ENCODE data around the gene MGRN1.

Gene MGRN1

DNA sequence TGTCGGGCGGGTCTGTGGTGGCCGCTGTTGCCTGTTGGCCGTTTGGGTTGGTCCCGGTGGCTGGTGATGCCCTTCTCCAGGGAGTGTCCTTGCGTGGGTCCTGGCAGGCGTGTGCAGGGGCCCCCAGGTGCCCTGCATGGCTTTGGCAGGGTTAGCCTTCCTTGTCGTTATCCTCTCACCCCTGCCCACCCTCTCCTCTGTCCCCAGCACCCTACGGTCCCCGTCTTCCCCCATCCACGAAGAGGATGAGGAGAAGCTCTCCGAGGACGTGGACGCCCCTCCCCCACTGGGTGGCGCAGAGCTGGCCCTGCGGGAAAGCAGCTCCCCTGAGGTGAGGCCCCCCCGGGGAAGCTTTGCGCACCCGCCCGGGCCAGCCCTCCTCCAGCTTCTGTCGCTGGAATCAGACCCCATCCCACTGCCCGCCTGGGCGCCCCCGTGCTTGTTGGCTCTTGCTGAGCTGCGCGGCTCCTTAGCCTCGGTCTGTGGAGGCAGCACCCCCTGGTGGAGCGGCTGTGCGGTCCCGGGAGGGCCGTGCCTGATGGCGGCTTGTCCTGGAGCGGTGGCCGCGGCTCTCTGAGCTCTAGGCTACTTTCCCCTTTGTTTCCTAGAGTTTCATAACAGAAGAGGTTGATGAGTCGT lies 58.1 kb downstream of the MGRN1 start:
- peak; percentile 42 for TF ChIP-seq CTCF (IDR thresholded peaks at IDR 0.05; ENCODE audit: low read depth, low read length, missing control alignments)
- no peak for DNase-seq (ENCODE audit: extremely low read depth, low read depth)
- H3K4me3 ChIP-seq (replicated peaks; ENCODE audit: low read depth, low read length) = no peak overlapping the region

DNA sequence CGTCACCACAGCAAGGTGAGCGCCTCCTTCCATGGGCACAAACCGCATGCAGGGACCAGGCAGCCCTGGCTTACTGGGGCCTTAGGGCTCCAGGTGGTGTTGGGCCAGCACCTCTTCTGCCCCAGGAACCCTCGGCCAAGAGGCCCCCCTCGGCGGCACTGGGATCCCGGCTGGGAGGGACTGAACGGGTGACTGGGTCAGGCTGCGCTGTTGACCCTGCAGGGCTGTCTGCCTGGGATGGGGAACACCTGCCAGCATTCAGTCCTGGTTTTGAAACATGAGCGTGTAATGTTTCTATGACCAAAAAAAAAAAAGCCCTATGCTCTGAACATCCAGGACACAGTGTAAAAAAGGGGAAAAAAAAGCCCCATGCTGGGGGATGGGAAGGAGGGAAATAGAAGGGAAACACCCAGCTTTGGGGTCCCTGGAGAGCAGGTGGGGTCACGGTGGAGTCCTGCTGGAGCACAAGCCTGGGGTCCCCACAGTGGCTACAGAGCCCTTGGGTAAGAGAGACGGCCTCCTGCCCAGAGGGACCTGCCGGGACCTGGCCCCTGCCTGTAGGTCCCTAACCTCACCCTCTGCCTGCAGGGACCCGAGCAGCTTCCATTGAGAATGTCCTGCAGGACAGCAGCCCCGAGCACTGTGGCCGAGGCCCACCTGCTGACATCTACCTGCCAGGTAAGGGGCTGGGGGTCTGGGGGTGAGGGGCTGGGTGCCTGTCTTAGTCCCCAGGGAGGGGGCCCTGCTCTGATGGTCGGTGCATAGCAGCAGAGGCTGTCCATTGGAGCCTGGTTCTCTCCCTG lies 58.8 kb downstream of the MGRN1 start:
- H3K4me3 ChIP-seq (replicated peaks; ENCODE audit: low read depth, low read length) = no peak overlapping the region
- no peak for TF ChIP-seq CTCF (IDR thresholded peaks at IDR 0.05; ENCODE audit: low read depth, low read length, missing control alignments)
- no peak for DNase-seq (ENCODE audit: extremely low read depth, low read depth)

GRCh38 chr16:4684058-4684715 lies 59.6 kb downstream of the MGRN1 start:
- no peak overlapping the region for H3K4me3 ChIP-seq (replicated peaks; ENCODE audit: low read depth, low read length)
- TF ChIP-seq CTCF (IDR thresholded peaks at IDR 0.05; ENCODE audit: low read depth, low read length, missing control alignments) = no peak
- no peak for DNase-seq (ENCODE audit: extremely low read depth, low read depth)

- no peak for DNase-seq (ENCODE audit: extremely low read depth, low read depth)
- no peak overlapping the region for H3K4me3 ChIP-seq (replicated peaks; ENCODE audit: low read depth, low read length)
- TF ChIP-seq CTCF (IDR thresholded peaks at IDR 0.05; ENCODE audit: low read depth, low read length, missing control alignments) = no peak
Measured at GRCh38 chr16:4684763-4685162, 60.1 kb downstream of the MGRN1 start.

DNA sequence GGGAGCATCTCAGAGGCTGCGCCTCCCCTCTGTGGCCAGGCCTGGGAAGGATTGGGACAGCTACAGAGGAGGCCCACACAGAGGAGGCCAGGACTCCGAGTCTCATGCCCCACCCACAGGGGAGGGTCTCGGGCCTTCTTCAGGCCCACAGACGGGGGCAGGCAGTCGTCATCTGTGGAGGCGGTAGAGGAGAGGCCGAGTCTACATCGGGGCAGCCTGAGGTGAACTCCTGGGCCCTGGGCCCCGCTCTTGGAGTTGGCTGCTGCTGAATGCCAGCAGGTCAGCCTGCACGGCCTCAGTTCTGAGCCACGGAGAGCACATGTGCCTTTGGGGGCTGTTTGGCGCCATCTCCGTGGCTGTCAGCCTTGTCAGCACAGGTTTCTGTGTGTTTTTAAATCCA lies 60.7 kb downstream of the MGRN1 start:
- no peak for DNase-seq (ENCODE audit: extremely low read depth, low read depth)
- no peak for TF ChIP-seq CTCF (IDR thresholded peaks at IDR 0.05; ENCODE audit: low read depth, low read length, missing control alignments)
- H3K4me3 ChIP-seq (replicated peaks; ENCODE audit: low read depth, low read length) = no peak overlapping the region

DNA sequence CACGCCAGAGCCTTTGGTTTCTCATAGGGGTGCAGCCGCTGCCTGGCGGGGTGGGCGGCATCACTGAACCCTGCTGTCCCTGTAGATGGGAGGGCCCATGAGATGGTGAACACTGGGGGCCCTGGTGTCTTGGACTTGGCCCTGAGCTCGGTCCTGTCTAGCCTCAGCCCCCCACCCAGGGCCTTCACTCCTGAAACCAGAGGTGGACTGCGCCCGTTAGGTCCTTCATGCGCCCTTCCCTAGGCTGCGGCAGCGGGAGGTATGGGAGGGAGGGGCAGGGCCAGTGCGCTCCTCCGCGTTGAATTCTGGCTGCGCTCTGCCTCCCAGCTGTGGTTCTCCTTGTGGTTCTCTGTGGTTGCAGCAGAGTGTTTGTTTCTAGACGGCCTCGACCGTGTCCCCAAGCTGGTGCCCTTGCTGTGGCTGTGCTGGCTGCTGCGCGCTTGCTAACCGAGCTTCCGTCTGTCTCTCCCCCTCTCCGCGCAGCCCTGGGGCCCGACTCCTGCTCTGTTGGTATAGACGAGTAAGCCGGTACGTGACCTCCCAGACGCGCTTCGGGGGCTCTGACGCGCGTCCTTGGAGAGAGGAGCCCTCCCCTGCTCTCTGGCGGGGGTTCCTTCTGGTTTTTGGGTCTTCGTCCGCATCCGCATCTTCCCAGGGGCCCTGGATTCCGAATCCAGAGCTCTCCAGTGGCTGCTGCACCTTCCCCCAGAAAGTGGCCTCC lies 61.3 kb downstream of the MGRN1 start:
- H3K4me3 ChIP-seq (replicated peaks; ENCODE audit: low read depth, low read length) = no peak overlapping the region
- no peak for DNase-seq (ENCODE audit: extremely low read depth, low read depth)
- no peak for TF ChIP-seq CTCF (IDR thresholded peaks at IDR 0.05; ENCODE audit: low read depth, low read length, missing control alignments)

Data from HFF-Myc (cell line).